H1 (cell line): ENCODE data around the gene UFSP1. TPM values are rescaled to one million over a fixed set of nuclear protein-coding genes. Genes with fewer than 3 reads are reported as not detected.

Experiments
- EP300 ChIP-seq, 2 experiments: IDR thresholded peaks; 1 replicate in 1 of 2; 2 replicates in 1 of 2; pipeline ENCODE4 v1.6.1; 2011 to 2012; ENCODE audit warnings: low read depth in 2 of 2, low read length in 2 of 2, mild to moderate bottlenecking in 2 of 2, borderline replicate concordance in 1 of 2, inconsistent platforms in 1 of 2, moderate library complexity in 1 of 2
- KDM5A ChIP-seq: fragments of 200-600 bp; IDR thresholded peaks from 2 replicates; pipeline ENCODE4 v1.7.1; 2012; ENCODE audit warnings: mild to moderate bottlenecking, low read length, inconsistent platforms, mixed read lengths
- RNF2 ChIP-seq: fragments of 200-900, 300-1000 bp; sonication (generic); IDR thresholded peaks from 2 replicates; pipeline ENCODE4 v1.7.1; 2016; ENCODE audit warnings: borderline replicate concordance, low read depth, mild to moderate bottlenecking, antibody characterized with exemption, low read length; ENCODE audit not compliant: poor library complexity, severe bottlenecking; ENCODE audit errors: missing control alignments
- RXRA ChIP-seq: IDR thresholded peaks from 2 replicates; pipeline ENCODE4 v1.6.1; 2011; ENCODE audit warnings: low read depth, mild to moderate bottlenecking, low read length, moderate library complexity; ENCODE audit not compliant: insufficient read depth
- polyA plus RNA-seq, 7 experiments: library from polyadenylated mRNA; depleted of rRNA in 3 of 7; stranded (reverse) in 5 of 7; unstranded in 2 of 7; fragments of >200 nt in 5 of 7; fragments of 200-250 nt in 2 of 7; gene quantifications; 1 replicate in 5 of 7; 2 replicates in 1 of 7; 4 replicates in 1 of 7; pipeline versions ENCODE4 v1.2.1 to v1.2.3, GENCODE V29; 2011 to 2013; ENCODE audit warnings: missing spikeins in 2 of 7, mixed read lengths in 2 of 7
- total RNA-seq: library from RNA; stranded (reverse); fragmentation: NEBNext Ultra II Directional; extraction: Animal tissue kit (Norgen Biotek cat#: 25700); gene quantifications from 2 replicates; pipeline ENCODE4 v1.2.1, GENCODE V29; 2021

UFSP1 gene
- total and polyA plus RNA-seq, 2 of the 8 experiments (the other 6 are each of a cell fraction or from before 2014, with no cell fraction given), result 1.6 to 4.3 TPM

- TF ChIP-seq EP300 (IDR thresholded peaks at IDR 0.05; ENCODE audit: borderline replicate concordance in 1 of 2, low read depth in 2 of 2, low read length in 2 of 2), result no peak
- TF ChIP-seq RXRA, result no peak
- no peak for TF ChIP-seq RNF2
- TF ChIP-seq KDM5A, result no peak
- TF ChIP-seq, all 59 proteins: peak for 0
Observed at GRCh38 chr7:100878013-100878412, 11.5 kb downstream of the UFSP1 start (continued).
